Gastroesophageal sphincter (tissue), 3 donors: ENCODE data around the gene CD96.
A peak's percentile ranks its signal among the peaks of the same experiment; 100 is the strongest.

ENCODE experiments used
- EP300 ChIP-seq: sonication (generic); formaldehyde crosslinking; IDR thresholded peaks from one replicate; pipeline ENCODE4 v1.6.1; 2017; ENCODE audit warnings: antibody characterized with exemption, mild to moderate bottlenecking
- POLR2A ChIP-seq, 2 donors: fragments of 450-650 bp; IDR thresholded peaks; one replicate each; pipeline ENCODE4 v1.6.1; 2017; ENCODE audit warnings: antibody characterized with exemption in 2 of 2, mild to moderate bottlenecking in 2 of 2, moderate library complexity in 1 of 2
- POLR2AphosphoS5 ChIP-seq: sonication (generic); formaldehyde crosslinking; IDR thresholded peaks from one replicate; pipeline ENCODE4 v1.6.1; 2017; ENCODE audit warnings: antibody characterized with exemption
- TF ChIP-seq, protein P1 (sequence below), 4 experiments: fragments of 200-600 bp in 2 of 4; fragments of 450-650 bp in 2 of 4; sonication (generic) in 1 of 4; IDR thresholded peaks; one replicate each; pipeline ENCODE4 v1.5.1; 2017 to 2019; ENCODE audit warnings: antibody characterized with exemption in 4 of 4, mild to moderate bottlenecking in 2 of 4, moderate library complexity in 2 of 4

DNA sequence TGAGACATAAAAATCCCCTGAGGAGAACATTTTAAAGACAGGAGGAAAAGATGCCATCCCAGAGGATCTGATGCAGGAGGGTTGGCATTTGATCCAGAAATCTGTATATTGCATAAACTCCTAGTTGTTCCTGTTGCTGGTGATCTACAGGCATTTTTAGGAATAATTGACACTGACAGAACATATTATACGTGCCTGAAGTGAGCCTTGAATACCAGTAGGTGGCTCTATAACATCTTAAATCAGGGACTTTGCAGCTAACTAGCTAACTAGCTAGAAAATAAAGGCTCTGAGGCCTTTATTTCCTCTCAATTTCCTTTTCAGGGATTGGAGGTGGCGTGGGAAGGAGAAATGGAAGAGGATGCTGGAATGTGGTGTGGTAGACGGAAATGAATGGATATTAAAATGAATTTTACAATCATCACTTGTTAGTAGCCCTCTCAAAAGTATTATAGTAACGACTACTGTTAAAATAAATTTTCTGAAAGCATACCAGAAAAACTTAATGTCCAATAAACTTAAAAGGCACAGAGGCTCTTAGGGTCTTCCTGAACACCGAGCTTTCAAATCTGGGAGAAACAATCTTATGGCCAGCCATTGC is 127.0 kb downstream of the CD96 start:
- TF ChIP-seq, protein P1, sequence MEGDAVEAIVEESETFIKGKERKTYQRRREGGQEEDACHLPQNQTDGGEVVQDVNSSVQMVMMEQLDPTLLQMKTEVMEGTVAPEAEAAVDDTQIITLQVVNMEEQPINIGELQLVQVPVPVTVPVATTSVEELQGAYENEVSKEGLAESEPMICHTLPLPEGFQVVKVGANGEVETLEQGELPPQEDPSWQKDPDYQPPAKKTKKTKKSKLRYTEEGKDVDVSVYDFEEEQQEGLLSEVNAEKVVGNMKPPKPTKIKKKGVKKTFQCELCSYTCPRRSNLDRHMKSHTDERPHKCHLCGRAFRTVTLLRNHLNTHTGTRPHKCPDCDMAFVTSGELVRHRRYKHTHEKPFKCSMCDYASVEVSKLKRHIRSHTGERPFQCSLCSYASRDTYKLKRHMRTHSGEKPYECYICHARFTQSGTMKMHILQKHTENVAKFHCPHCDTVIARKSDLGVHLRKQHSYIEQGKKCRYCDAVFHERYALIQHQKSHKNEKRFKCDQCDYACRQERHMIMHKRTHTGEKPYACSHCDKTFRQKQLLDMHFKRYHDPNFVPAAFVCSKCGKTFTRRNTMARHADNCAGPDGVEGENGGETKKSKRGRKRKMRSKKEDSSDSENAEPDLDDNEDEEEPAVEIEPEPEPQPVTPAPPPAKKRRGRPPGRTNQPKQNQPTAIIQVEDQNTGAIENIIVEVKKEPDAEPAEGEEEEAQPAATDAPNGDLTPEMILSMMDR (IDR thresholded peaks at IDR 0.05), result peak; percentile 50 to 85 (median 79)
- no peak for TF ChIP-seq POLR2AphosphoS5
- TF ChIP-seq POLR2A (IDR thresholded peaks at IDR 0.05), result no peak
- TF ChIP-seq EP300, result no peak
